NCI-H82 treated with DMSO at 0.1 percent for 48 hours (cell line): ENCODE data around the gene MSGN1.

Experiments
- DNase-seq: peaks from one replicate; lab custom pipeline; 2025; ENCODE audit not compliant: unreplicated experiment; lab: John Stamatoyannopoulos, UW

Gene MSGN1

GRCh38 chr2:17816396-17817245 is at the start of gene MSGN1:
Gene MSGN1 (plus strand): TSS chr2:17816460. CDS start chr2:17816519, 59 bp downstream.
- no peak for DNase-seq

GRCh38 chr2:17768894-17769293 is 47.4 kb upstream of the MSGN1 start:
- DNase-seq: no peak

GRCh38 chr2:17771956-17772355 is 44.3 kb upstream of the MSGN1 start:
- DNase-seq: no peak

GRCh38 chr2:17772532-17772931 is 43.7 kb upstream of the MSGN1 start:
- no peak for DNase-seq

- DNase-seq: no peak
These were observed 35.7 kb upstream of the MSGN1 start for GRCh38 chr2:17780546-17780945.

GRCh38 chr2:17781482-17781881 is 34.8 kb upstream of the MSGN1 start:
- no peak for DNase-seq

- no peak for DNase-seq
These were observed 29.5 kb upstream of the MSGN1 start for GRCh38 chr2:17786727-17787126.

- no peak for DNase-seq
These were observed 27.5 kb upstream of the MSGN1 start for GRCh38 chr2:17788773-17789172.

GRCh38 chr2:17790536-17790935 is 25.7 kb upstream of the MSGN1 start:
- DNase-seq: no peak

- DNase-seq: no peak
These were observed 25.0 kb upstream of the MSGN1 start for GRCh38 chr2:17791121-17791816.

- no peak for DNase-seq
These were observed 24.5 kb upstream of the MSGN1 start for GRCh38 chr2:17791817-17792130.

GRCh38 chr2:17792515-17792914 is 23.7 kb upstream of the MSGN1 start:
- DNase-seq: no peak

GRCh38 chr2:17793296-17793695 is 23.0 kb upstream of the MSGN1 start:
- DNase-seq: no peak

- no peak for DNase-seq
These were observed 22.4 kb upstream of the MSGN1 start for GRCh38 chr2:17793803-17794354.

- DNase-seq: no peak
These were observed 21.0 kb upstream of the MSGN1 start for GRCh38 chr2:17795309-17795708.

- no peak for DNase-seq
These were observed 17.9 kb upstream of the MSGN1 start for GRCh38 chr2:17798338-17798737.

GRCh38 chr2:17799301-17800120 is 16.7 kb upstream of the MSGN1 start:
- DNase-seq: no peak

GRCh38 chr2:17800219-17800618 is 16.0 kb upstream of the MSGN1 start:
- DNase-seq: no peak

GRCh38 chr2:17800693-17801458 is 15.4 kb upstream of the MSGN1 start:
- DNase-seq: no peak

GRCh38 chr2:17803497-17803896 is 12.8 kb upstream of the MSGN1 start:
- DNase-seq: no peak

GRCh38 chr2:17804358-17804757 is 11.9 kb upstream of the MSGN1 start:
- DNase-seq: no peak
